Spleen (tissue), 11 donors: ENCODE measurements around the gene KIF1A. TPM values are rescaled to one million over a fixed set of nuclear protein-coding genes. Genes with fewer than 3 reads are reported as not detected.

ENCODE experiments used
- DNase-seq: peaks from one replicate; pipeline ENCODE4 v3.0.0-alpha.2; 2020
- H3K27ac ChIP-seq, 8 donors: fragments of 200-600 bp; sonication (generic) in 7 of 8; 1 replicate in 4 of 8; 2 replicates in 4 of 8; pipeline versions ENCODE4 v1.5.0 to v1.8.0; 2016 to 2021; ENCODE audit warnings: inconsistent platforms in 4 of 8, mild to moderate bottlenecking in 4 of 8, moderate library complexity in 1 of 8
- H3K27me3 ChIP-seq, 7 donors: fragments of 200-600 bp; sonication (generic) in 6 of 7; replicated peaks in 1 of 7; 1 replicate in 4 of 7; 2 replicates in 3 of 7; pipeline versions ENCODE4 v1.5.0 to v1.8.0; 2016 to 2021; ENCODE audit warnings: inconsistent platforms in 3 of 7, mild to moderate bottlenecking in 1 of 7
- H3K36me3 ChIP-seq, 6 donors: fragments of 200-600 bp; sonication (generic) in 5 of 6; 1 replicate in 4 of 6; 2 replicates in 2 of 6; pipeline versions ENCODE4 v1.5.0 to v1.8.0; 2016 to 2021; ENCODE audit warnings: inconsistent platforms in 2 of 6
- H3K4me1 ChIP-seq, 6 donors: fragments of 200-600 bp; sonication (generic) in 5 of 6; 1 replicate in 3 of 6; 2 replicates in 3 of 6; pipeline versions ENCODE4 v1.5.0 to v1.8.0; 2016 to 2021; ENCODE audit warnings: inconsistent platforms in 3 of 6
- H3K4me3 ChIP-seq, 8 donors: fragments of 200-600 bp; sonication (generic) in 7 of 8; 1 replicate in 4 of 8; 2 replicates in 4 of 8; pipeline versions ENCODE4 v1.5.0 to v1.8.0; 2016 to 2021; ENCODE audit warnings: inconsistent platforms in 4 of 8, mild to moderate bottlenecking in 4 of 8, moderate library complexity in 2 of 8
- H3K9me3 ChIP-seq, 8 donors: fragments of 200-600 bp; sonication (generic) in 7 of 8; 1 replicate in 4 of 8; 2 replicates in 4 of 8; pipeline versions ENCODE4 v1.5.0 to v1.8.0; 2016 to 2021; ENCODE audit warnings: inconsistent platforms in 4 of 8
- POLR2A ChIP-seq, 3 donors: fragments of 450-650 bp; IDR thresholded peaks; one replicate each; pipeline ENCODE4 v1.5.1; 2017; ENCODE audit warnings: antibody characterized with exemption in 3 of 3, mild to moderate bottlenecking in 1 of 3
- POLR2AphosphoS5 ChIP-seq, 3 donors: sonication (generic); formaldehyde crosslinking; IDR thresholded peaks; one replicate each; pipeline ENCODE4 v1.5.1; 2017; ENCODE audit warnings: antibody characterized with exemption in 3 of 3
- WGBS, 5 donors: extraction: QIAGEN DNeasy Blood & Tissue Kit in 3 of 5; methylation state at CpG; one replicate each; pipeline versions ENCODE4 v1.1.5 to v1.1.7; 2013 to 2018; 5-methylcytosine and 5-hydroxymethylcytosine counted together
- intact Hi-C: fragments of 100-400 bp; cut with DNase I; formaldehyde crosslinking; loops from one replicate; pipeline ENCODE4 v1.15.0; 2023; ENCODE audit warnings: low total_unique reads
- polyA plus RNA-seq, 3 donors: library from polyadenylated mRNA; stranded (reverse); fragments of 200-250 nt; gene quantifications; one replicate each; pipeline ENCODE4 v1.2.1, GENCODE V29; 2013
- total RNA-seq, 7 donors: library from RNA; depleted of rRNA in 3 of 7; stranded (reverse); fragments of >200 nt in 3 of 7; fragmentation: NEBNext Ultra II Directional in 4 of 7; extraction: Animal tissue kit (Norgen Biotek cat#: 25700) in 4 of 7; gene quantifications; one replicate each; pipeline versions ENCODE4 v1.1.0 to v1.2.1, GENCODE V29; 2016 to 2021
- TF ChIP-seq, protein P1 (sequence below), 11 experiments: fragments of 200-600 bp in 7 of 11; fragments of 450-650 bp in 4 of 11; sonication (generic) in 4 of 11; IDR thresholded peaks in 8 of 11; conservative IDR thresholded peaks in 3 of 11; 1 replicate in 7 of 11; 2 replicates in 4 of 11; pipeline versions ENCODE4 v1.4.0 to v1.8.0; 2016 to 2021; ENCODE audit warnings: antibody characterized with exemption in 11 of 11, inconsistent platforms in 4 of 11, mild to moderate bottlenecking in 1 of 11
- donor health status: healthy with polysubstance abuse.
- donor health status: DM: no; HTN: no; CAD: no; lungs with moderate emphysema.
- donor health status: DM: no; HTN: no; CAD: no.
- donor health status: Bipolar disorder and iron deficiency.
- donor health status: healthy.
- donor health status: DM: no; HTN: no; CAD: no.
- donor health status: DM: yes; HTN: yes; CAD: no.

KIF1A gene
- total and polyA plus RNA-seq, 10 donors: 0.02 to 2.0 (median 0.55) TPM; not detected in 1

DNA sequence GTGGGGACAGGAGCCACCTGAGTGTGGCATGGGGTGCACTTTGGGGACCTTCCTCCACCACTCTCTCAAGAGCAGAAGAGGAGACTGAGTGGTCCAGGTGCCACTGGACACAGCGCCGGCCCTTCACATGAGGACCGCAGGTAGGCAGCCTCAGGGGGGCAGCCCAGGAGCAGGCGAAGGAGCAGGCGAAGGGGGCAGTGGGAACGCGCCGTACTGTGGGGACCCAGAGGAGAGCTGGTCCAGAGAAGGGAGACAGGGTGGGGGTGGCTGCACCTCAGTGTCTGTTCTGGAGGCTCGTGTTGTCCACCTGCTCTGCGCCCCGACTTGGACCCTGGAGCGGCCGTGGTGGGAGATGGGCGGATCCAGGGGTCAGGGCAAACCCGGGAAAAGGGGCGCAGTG lies 73.3 kb downstream of the KIF1A start:
- TF ChIP-seq POLR2A (IDR thresholded peaks at IDR 0.05): no peak
- TF ChIP-seq, protein P1, sequence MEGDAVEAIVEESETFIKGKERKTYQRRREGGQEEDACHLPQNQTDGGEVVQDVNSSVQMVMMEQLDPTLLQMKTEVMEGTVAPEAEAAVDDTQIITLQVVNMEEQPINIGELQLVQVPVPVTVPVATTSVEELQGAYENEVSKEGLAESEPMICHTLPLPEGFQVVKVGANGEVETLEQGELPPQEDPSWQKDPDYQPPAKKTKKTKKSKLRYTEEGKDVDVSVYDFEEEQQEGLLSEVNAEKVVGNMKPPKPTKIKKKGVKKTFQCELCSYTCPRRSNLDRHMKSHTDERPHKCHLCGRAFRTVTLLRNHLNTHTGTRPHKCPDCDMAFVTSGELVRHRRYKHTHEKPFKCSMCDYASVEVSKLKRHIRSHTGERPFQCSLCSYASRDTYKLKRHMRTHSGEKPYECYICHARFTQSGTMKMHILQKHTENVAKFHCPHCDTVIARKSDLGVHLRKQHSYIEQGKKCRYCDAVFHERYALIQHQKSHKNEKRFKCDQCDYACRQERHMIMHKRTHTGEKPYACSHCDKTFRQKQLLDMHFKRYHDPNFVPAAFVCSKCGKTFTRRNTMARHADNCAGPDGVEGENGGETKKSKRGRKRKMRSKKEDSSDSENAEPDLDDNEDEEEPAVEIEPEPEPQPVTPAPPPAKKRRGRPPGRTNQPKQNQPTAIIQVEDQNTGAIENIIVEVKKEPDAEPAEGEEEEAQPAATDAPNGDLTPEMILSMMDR (IDR thresholded peaks at IDR 0.05 in 8 of 11, conservative IDR thresholded peaks at IDR 0.05 in 3 of 11): no peak
- intact Hi-C loops: no loop called here
- no peak overlapping the region for H3K27ac ChIP-seq
- H3K4me3 ChIP-seq: no peak overlapping the region
- no peaks in the 10 kb centered on the region for H3K36me3 ChIP-seq
- H3K4me1 ChIP-seq: no peaks in the 10 kb centered on the region
- no peaks in the 10 kb centered on the region for H3K27me3 ChIP-seq
- DNase-seq: no peak
- no peaks in the 10 kb centered on the region for H3K9me3 ChIP-seq
- WGBS, 5 donors: 90 to 94% (median 93%) methylated on average over 16 of the region's 16 CpGs

DNA sequence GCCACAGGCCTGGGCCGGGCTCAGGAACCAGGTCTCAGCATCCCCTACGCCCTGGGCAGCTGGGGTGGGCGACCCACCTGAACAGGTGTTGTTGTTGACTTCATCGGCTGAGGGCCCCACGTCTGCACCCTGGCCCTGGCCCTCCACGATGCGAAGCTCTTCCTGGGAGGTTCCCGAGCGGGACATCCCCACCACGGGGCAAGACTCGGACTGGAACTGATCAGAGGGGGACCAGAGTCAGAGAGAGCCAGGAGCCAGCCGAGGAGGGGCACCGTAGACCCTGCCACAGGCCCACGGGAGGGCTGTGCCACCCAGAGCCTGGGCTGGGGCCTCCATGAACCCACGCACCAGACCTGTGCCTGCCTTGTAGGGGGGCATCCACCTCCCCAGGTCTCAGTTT lies 74.1 kb downstream of the KIF1A start:
- TF ChIP-seq POLR2A (IDR thresholded peaks at IDR 0.05) (no peak), POLR2AphosphoS5 (IDR thresholded peaks at IDR 0.05) (no peak)
- TF ChIP-seq, protein P1 (IDR thresholded peaks at IDR 0.05 in 8 of 11, conservative IDR thresholded peaks at IDR 0.05 in 3 of 11): no peak
- no peak for DNase-seq
- Histone ChIP-seq H3K4me3 (no peak overlapping the region), H3K4me1 (no peaks in the 10 kb centered on the region), H3K27ac (no peak overlapping the region), H3K27me3 (no peaks in the 10 kb centered on the region), H3K36me3 (no peaks in the 10 kb centered on the region), H3K9me3 (no peaks in the 10 kb centered on the region)
- 84 to 94% (median 90%) methylated on average over 2 to 15 of the region's 15 CpGs for WGBS, 5 donors
- intact Hi-C loops: no loop called here

DNA sequence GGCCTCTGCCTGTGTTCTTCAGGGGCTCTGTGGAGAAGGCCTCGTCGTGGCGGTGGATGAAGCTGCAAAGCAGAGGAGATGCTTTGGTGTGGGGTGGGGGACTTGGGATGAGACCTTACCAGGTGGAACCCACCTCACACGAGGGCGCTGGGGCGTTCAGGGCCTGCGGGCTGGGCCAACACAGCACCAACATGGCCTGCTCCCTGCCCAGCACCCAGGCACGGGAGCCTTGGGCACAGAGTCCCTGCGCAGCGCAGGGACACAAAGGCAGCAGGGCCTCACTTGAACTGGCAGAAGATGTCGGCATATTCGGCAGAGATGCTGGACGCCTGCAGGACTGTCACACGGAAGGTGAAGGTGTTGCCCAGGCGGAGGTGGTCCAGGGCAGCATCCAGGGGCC lies 74.6 kb downstream of the KIF1A start:
- Histone ChIP-seq H3K27ac (no peak overlapping the region), H3K27me3 (no peaks in the 10 kb centered on the region), H3K4me1 (no peaks in the 10 kb centered on the region), H3K9me3 (no peaks in the 10 kb centered on the region), H3K36me3 (no peaks in the 10 kb centered on the region), H3K4me3 (no peak overlapping the region)
- DNase-seq: no peak
- 90 to 94% (median 92%) methylated on average over 4 to 15 of the region's 15 CpGs for WGBS, 5 donors
- TF ChIP-seq, protein P1 (IDR thresholded peaks at IDR 0.05 in 8 of 11, conservative IDR thresholded peaks at IDR 0.05 in 3 of 11): no peak
- TF ChIP-seq POLR2A (IDR thresholded peaks at IDR 0.05): no peak
- intact Hi-C loops: no loop called here

- no peak overlapping the region for H3K4me3 ChIP-seq
- DNase-seq: no peak
- no peaks in the 10 kb centered on the region for H3K4me1 ChIP-seq
- 80 to 93% (median 86%) methylated on average over 9 to 13 of the region's 13 CpGs for WGBS, 5 donors
- intact Hi-C loops: no loop called here
- no peak overlapping the region for H3K27ac ChIP-seq
- H3K27me3 ChIP-seq: peaks cover 0 to 8% (median 0%) of the 10 kb centered on the region in 7 donors
- no peak for TF ChIP-seq POLR2A (IDR thresholded peaks at IDR 0.05)
- TF ChIP-seq, protein P1 (IDR thresholded peaks at IDR 0.05 in 8 of 11, conservative IDR thresholded peaks at IDR 0.05 in 3 of 11): no peak
- TF ChIP-seq POLR2AphosphoS5 (IDR thresholded peaks at IDR 0.05): no peak
- H3K9me3 ChIP-seq: no peaks in the 10 kb centered on the region
- no peaks in the 10 kb centered on the region for H3K36me3 ChIP-seq
Observed at GRCh38 chr2:240742602-240743095, 77.4 kb downstream of the KIF1A start.
